Panc1 (cell line): ENCODE data around the gene NTNG1. TPM values are rescaled to one million over a fixed set of nuclear protein-coding genes. Genes with fewer than 3 reads are reported as not detected.

ENCODE experiments used
- ATAC-seq: fragments of 200-7000 bp; cut with Tn5 transposase; 2 replicates; pipeline ENCODE4 v1.9.1; 2020; ENCODE audit warnings: mild to moderate bottlenecking, moderate library complexity
- BruUV-seq: library from RNA; stranded (reverse); fragments of 400-500 nt; replicated peaks from 2 replicates; lab custom pipeline; 2021; lab: Mats Ljungman, UMichigan
- CTCF ChIA-PET: fragments of 300-600 bp; sonication (Branson Sonifier 250); formaldehyde crosslinking; loops from one replicate; lab custom pipeline; 2022; ENCODE audit warnings: antibody characterized with exemption; lab: Charles Lee
- POLR2A ChIA-PET: fragments of 300-600 bp; sonication (Branson Sonifier 250); formaldehyde crosslinking; loops from one replicate; lab custom pipeline; 2022; ENCODE audit warnings: antibody characterized with exemption; lab: Charles Lee
- DNase-seq: peaks from one replicate; pipeline ENCODE4 v3.0.0-alpha.2; 2010; ENCODE audit warnings: low read depth, low spot score
- H3K27ac ChIP-seq: 2 replicates; pipeline ENCODE4 v1.5.1; 2011; ENCODE audit warnings: mild to moderate bottlenecking, low read length, inconsistent platforms
- H3K27me3 ChIP-seq: fragments of 200-500 bp; sonication (Bioruptor generic); 2 replicates; pipeline ENCODE4 v1.6.0; 2014; ENCODE audit warnings: low read length, inconsistent platforms; ENCODE audit not compliant: control insufficient read depth, insufficient read depth
- H3K36me3 ChIP-seq: fragments of 200-500 bp; sonication (Bioruptor generic); 2 replicates; pipeline ENCODE4 v1.5.1; 2014; ENCODE audit warnings: inconsistent platforms, mild to moderate bottlenecking, low read length, moderate library complexity; ENCODE audit not compliant: control insufficient read depth, insufficient read depth
- H3K4me1 ChIP-seq: 2 replicates; pipeline ENCODE4 v1.5.1; 2011; ENCODE audit warnings: inconsistent platforms, mild to moderate bottlenecking, low read length, moderate library complexity; ENCODE audit not compliant: control insufficient read depth, insufficient read depth
- H3K4me3 ChIP-seq, 2 experiments: 2 replicates each; pipeline ENCODE4 v1.5.1; 2011 to 2012; ENCODE audit warnings: low read depth in 2 of 2, low read length in 2 of 2, mild to moderate bottlenecking in 2 of 2, inconsistent platforms in 1 of 2, moderate library complexity in 1 of 2
- H3K9me3 ChIP-seq: fragments of 200-500 bp; sonication (Bioruptor generic); 2 replicates; pipeline ENCODE4 v1.5.1; 2014; ENCODE audit warnings: low read depth, mild to moderate bottlenecking, inconsistent platforms, low read length, moderate library complexity; ENCODE audit not compliant: control insufficient read depth, insufficient read depth
- POLR2AphosphoS5 ChIP-seq: IDR thresholded peaks from 2 replicates; pipeline ENCODE4 v1.6.1; 2012; ENCODE audit warnings: mild to moderate bottlenecking, low read depth, low read length, moderate library complexity
- SIN3A ChIP-seq: IDR thresholded peaks from 2 replicates; pipeline ENCODE4 v1.6.1; 2012; ENCODE audit warnings: low read depth, mild to moderate bottlenecking, low read length, moderate library complexity, borderline replicate concordance; ENCODE audit not compliant: insufficient read depth
- TCF7L2 ChIP-seq: IDR thresholded peaks from 2 replicates; pipeline ENCODE4 v1.6.1; 2011; ENCODE audit warnings: mild to moderate bottlenecking, low read depth, low read length, inconsistent platforms
- in situ Hi-C: cut with HindIII; loops from 2 replicates; pipeline ENCODE4 v1.10.0; 2016; ENCODE audit warnings: low sequenced_read_pairs, low pct_unique_long_range_greater_than_20kb
- intact Hi-C: fragments of 100-400 bp; cut with micrococcal nuclease; formaldehyde crosslinking; loops from one replicate; pipeline ENCODE4 v1.10.0; 2022; ENCODE audit not compliant: unreplicated experiment
- total RNA-seq: library from RNA; stranded (reverse); gene quantifications from one replicate; pipeline ENCODE4 v1.2.1, GENCODE V29; 2021; ENCODE audit not compliant: unreplicated experiment
- TF ChIP-seq, protein P1 (sequence below): fragments of 450-650 bp; IDR thresholded peaks from 2 replicates; pipeline ENCODE4 v1.5.1; 2017; ENCODE audit warnings: mild to moderate bottlenecking
- TF ChIP-seq, protein P2 (sequence below), 2 experiments: IDR thresholded peaks; 2 replicates each; pipeline ENCODE4 v1.6.1; 2011 to 2012; ENCODE audit warnings: low read depth in 2 of 2, control low read depth in 1 of 2, low read length in 1 of 2, mild to moderate bottlenecking in 1 of 2, moderate library complexity in 1 of 2; ENCODE audit not compliant: insufficient read depth in 1 of 2

Gene NTNG1
- total RNA-seq, 1 experiment from 2014 or later = 0.13 TPM

DNA sequence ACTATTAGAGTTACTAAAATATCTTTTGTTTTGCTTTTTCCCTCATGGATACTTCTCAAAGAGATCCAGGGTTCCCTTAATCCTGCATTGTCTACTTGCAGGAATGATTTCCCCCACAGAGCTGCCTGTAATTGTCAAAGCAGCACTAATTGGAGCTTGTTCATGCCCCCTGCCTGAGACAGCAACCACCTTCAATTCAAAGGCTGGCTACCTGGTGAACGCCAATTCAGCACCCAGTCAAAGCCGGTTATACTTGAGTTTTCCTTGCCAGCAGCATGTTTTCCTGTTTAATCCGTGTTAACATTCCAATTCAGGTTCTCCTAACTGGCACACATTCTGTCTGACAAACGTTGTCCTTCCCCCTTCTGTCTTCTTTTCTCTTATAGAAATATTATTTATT, 382.9 kb downstream of the NTNG1 start:
- H3K9me3 ChIP-seq = no peaks in the 10 kb centered on the region
- no peak overlapping the region for H3K27ac ChIP-seq
- ChIA-PET CTCF (interaction anchor here (0.6 kb wide), 1 partner anchor 170 kb away, joined by 12 read pairs; no protein-coding TSS in a partner anchor), POLR2A (no interaction called here)
- in situ Hi-C loops = no loop called here
- no peak for TF ChIP-seq SIN3A
- TF ChIP-seq POLR2AphosphoS5 = no peak
- no peak for TF ChIP-seq TCF7L2
- TF ChIP-seq, protein P1, sequence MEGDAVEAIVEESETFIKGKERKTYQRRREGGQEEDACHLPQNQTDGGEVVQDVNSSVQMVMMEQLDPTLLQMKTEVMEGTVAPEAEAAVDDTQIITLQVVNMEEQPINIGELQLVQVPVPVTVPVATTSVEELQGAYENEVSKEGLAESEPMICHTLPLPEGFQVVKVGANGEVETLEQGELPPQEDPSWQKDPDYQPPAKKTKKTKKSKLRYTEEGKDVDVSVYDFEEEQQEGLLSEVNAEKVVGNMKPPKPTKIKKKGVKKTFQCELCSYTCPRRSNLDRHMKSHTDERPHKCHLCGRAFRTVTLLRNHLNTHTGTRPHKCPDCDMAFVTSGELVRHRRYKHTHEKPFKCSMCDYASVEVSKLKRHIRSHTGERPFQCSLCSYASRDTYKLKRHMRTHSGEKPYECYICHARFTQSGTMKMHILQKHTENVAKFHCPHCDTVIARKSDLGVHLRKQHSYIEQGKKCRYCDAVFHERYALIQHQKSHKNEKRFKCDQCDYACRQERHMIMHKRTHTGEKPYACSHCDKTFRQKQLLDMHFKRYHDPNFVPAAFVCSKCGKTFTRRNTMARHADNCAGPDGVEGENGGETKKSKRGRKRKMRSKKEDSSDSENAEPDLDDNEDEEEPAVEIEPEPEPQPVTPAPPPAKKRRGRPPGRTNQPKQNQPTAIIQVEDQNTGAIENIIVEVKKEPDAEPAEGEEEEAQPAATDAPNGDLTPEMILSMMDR = no peak
- TF ChIP-seq, protein P2, sequence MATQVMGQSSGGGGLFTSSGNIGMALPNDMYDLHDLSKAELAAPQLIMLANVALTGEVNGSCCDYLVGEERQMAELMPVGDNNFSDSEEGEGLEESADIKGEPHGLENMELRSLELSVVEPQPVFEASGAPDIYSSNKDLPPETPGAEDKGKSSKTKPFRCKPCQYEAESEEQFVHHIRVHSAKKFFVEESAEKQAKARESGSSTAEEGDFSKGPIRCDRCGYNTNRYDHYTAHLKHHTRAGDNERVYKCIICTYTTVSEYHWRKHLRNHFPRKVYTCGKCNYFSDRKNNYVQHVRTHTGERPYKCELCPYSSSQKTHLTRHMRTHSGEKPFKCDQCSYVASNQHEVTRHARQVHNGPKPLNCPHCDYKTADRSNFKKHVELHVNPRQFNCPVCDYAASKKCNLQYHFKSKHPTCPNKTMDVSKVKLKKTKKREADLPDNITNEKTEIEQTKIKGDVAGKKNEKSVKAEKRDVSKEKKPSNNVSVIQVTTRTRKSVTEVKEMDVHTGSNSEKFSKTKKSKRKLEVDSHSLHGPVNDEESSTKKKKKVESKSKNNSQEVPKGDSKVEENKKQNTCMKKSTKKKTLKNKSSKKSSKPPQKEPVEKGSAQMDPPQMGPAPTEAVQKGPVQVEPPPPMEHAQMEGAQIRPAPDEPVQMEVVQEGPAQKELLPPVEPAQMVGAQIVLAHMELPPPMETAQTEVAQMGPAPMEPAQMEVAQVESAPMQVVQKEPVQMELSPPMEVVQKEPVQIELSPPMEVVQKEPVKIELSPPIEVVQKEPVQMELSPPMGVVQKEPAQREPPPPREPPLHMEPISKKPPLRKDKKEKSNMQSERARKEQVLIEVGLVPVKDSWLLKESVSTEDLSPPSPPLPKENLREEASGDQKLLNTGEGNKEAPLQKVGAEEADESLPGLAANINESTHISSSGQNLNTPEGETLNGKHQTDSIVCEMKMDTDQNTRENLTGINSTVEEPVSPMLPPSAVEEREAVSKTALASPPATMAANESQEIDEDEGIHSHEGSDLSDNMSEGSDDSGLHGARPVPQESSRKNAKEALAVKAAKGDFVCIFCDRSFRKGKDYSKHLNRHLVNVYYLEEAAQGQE (IDR thresholded peaks at IDR 0.05; ENCODE audit: insufficient read depth in 1 of 2, low read depth in 2 of 2, low read length in 1 of 2) = no peak
- intact Hi-C loops = loop anchor here (10.0 kb wide), 1 partner anchor 249 kb away; no protein-coding TSS in a partner anchor
- BruUV-seq = no TSS peak
- H3K27me3 ChIP-seq = no peaks in the 10 kb centered on the region
- no peak for DNase-seq
- no peak overlapping the region for H3K4me3 ChIP-seq
- no peak for ATAC-seq
- H3K4me1 ChIP-seq = no peaks in the 10 kb centered on the region
- H3K36me3 ChIP-seq = no peaks in the 10 kb centered on the region

DNA sequence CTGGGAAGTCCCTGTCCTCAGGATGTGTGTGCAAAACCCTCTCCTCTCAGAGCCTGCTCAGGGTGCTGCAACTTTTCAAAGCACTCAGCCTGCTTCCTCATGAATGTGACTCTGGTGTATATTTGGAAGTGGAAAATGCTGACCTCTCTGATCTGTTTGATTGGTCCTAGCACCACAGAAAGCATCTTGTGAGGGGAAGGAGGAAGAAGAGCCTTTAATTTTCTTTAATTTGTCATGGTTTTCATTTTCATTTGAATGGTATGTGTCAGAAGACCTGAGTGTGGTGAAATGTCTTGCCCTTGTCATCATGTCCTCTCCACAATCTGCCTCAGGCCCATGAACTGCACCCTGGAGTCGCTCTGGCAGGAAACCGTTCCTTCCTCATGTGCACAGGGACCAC, 383.5 kb downstream of the NTNG1 start:
- intact Hi-C loops (loop anchor here (10.0 kb wide), 1 partner anchor 250 kb away; no protein-coding TSS in a partner anchor), in situ Hi-C loops (no loop called here)
- no peaks in the 10 kb centered on the region for H3K9me3 ChIP-seq
- ChIA-PET POLR2A (no interaction called here), CTCF (no interaction called here)
- H3K36me3 ChIP-seq = no peaks in the 10 kb centered on the region
- H3K4me3 ChIP-seq = no peak overlapping the region
- DNase-seq = no peak
- ATAC-seq = no peak
- H3K27ac ChIP-seq = no peak overlapping the region
- H3K27me3 ChIP-seq = no peaks in the 10 kb centered on the region
- no peaks in the 10 kb centered on the region for H3K4me1 ChIP-seq
- TF ChIP-seq, protein P1 = no peak
- no peak for TF ChIP-seq TCF7L2
- TF ChIP-seq, protein P2 (IDR thresholded peaks at IDR 0.05; ENCODE audit: insufficient read depth in 1 of 2, low read depth in 2 of 2, low read length in 1 of 2) = no peak
- TF ChIP-seq SIN3A = no peak
- TF ChIP-seq POLR2AphosphoS5 = no peak
- no TSS peak for BruUV-seq
